ENCODE results near the gene TMEM41B. TPM values are rescaled to one million over a fixed set of nuclear protein-coding genes. Genes with fewer than 3 reads are reported as not detected.

The TMEM41B gene
- total RNA-seq, 6 experiments from 2014 or later, result 14.4 to 30.0 (median 23.2) TPM

DNA sequence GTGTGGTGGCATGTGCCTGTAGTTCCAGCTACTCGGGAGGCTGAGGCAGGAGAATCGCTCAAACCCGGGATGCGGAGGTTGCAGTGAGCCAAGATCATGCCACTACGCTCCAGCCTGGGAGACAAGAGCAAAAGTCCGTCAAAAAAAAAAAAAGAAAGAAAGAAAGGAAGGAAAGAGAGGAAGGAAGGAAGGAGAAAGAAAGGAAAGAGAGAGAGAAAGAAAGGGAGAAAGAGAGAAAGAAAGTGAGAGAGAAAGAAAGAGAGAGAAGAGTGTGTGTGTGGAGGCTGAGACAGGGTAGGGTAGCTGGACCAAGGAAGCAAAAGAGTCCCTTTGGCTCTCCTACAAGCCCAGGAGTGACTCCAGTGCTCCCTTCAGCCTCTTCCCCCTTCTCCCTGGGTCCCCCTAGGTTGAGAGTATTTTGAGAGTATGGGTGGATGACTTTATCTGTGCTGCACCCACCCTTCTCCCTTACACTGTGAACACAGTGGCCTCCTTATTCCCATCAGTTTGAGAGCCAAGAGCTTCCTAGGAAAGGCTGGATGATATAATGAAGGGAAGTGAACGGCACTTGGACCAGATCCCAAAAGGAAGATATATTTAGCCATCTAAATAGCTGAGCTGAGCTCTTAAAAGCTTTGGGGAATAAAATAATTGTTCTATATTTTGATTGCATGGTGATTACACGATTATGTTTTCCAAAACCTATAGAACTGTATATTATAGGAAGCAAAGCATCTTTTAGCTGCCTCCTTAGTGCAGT is 39.7 kb downstream of the TMEM41B start:
- no peak overlapping the region for H3K4me3 ChIP-seq
- no peaks in the 10 kb centered on the region for H3K36me3 ChIP-seq
- no peaks in the 10 kb centered on the region for H3K9me3 ChIP-seq
- intact Hi-C loops (cut with DNase I), result no loop called here
- 66% methylated on average over 6 of the region's 8 CpGs for WGBS (ENCODE audit: insufficient coverage, low coverage, low lambda C conversion rate, missing lambda C conversion rate)
- TF ChIP-seq, protein P1, sequence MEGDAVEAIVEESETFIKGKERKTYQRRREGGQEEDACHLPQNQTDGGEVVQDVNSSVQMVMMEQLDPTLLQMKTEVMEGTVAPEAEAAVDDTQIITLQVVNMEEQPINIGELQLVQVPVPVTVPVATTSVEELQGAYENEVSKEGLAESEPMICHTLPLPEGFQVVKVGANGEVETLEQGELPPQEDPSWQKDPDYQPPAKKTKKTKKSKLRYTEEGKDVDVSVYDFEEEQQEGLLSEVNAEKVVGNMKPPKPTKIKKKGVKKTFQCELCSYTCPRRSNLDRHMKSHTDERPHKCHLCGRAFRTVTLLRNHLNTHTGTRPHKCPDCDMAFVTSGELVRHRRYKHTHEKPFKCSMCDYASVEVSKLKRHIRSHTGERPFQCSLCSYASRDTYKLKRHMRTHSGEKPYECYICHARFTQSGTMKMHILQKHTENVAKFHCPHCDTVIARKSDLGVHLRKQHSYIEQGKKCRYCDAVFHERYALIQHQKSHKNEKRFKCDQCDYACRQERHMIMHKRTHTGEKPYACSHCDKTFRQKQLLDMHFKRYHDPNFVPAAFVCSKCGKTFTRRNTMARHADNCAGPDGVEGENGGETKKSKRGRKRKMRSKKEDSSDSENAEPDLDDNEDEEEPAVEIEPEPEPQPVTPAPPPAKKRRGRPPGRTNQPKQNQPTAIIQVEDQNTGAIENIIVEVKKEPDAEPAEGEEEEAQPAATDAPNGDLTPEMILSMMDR (IDR thresholded peaks at IDR 0.05), result no peak
- no peak for TF ChIP-seq POLR2A (IDR thresholded peaks at IDR 0.05)
- H3K27me3 ChIP-seq, result no peaks in the 10 kb centered on the region
- peak in 2 of 4 donors; percentile 21 to 39 for ATAC-seq
- H3K27ac ChIP-seq, result no peak overlapping the region
- DNase-seq, result no peak
- no peaks in the 10 kb centered on the region for H3K4me1 ChIP-seq

DNA sequence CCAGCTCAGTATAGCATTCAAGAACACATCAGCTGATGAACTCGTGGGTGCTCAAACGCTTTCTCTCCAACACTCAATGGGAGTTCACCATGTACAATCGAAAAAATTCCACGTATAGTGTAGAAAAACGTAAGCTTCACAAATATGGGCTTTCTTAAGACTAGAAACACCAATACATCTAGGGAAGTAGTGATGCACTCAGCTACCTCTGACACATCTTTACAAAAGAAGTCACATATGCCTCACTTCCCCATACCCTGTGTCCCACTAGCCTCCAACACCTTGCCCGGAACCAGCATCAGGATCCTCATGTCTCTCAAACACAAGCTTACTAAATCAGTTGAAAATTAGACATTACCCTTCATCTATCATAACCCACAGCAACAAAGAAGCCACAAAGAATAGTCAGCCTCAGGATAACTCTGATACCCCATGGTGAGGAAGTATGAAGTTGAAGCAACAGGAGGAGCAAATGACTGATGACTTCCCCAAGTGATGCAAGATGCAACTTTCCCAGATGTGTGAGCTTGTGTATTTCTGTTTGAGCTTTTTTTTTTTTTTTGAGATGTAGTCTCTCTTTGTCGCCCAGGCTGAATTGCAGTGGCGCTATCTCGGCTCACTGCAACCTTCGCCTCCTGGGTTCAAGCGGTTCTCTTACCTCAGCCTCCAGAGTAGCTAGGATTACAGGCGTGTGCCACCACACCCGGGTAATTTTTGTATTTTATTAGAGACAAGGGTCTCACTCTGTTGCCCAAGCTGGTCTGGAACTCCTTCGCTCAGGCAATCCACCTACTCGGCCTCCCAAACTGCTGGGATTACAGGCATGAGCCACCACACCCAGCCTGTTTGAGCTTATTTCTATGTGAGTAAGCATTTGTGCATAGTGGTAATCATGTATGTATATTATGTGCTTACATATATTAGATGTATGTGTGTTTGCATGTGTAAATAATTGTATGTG is 40.7 kb downstream of the TMEM41B start:
- H3K4me3 ChIP-seq, result no peak overlapping the region
- H3K4me1 ChIP-seq, result no peaks in the 10 kb centered on the region
- ATAC-seq, result peak; percentile 23 to 68 (median 38)
- no peaks in the 10 kb centered on the region for H3K27me3 ChIP-seq
- 79% methylated on average over 15 of the region's 15 CpGs for WGBS (ENCODE audit: insufficient coverage, low coverage, low lambda C conversion rate, missing lambda C conversion rate)
- no peaks in the 10 kb centered on the region for H3K9me3 ChIP-seq
- TF ChIP-seq, protein P1 (IDR thresholded peaks at IDR 0.05), result no peak
- TF ChIP-seq POLR2A (IDR thresholded peaks at IDR 0.05), result no peak
- intact Hi-C loops (cut with DNase I), result no loop called here
- DNase-seq, result no peak
- no peak overlapping the region for H3K27ac ChIP-seq
- H3K36me3 ChIP-seq, result no peaks in the 10 kb centered on the region

DNA sequence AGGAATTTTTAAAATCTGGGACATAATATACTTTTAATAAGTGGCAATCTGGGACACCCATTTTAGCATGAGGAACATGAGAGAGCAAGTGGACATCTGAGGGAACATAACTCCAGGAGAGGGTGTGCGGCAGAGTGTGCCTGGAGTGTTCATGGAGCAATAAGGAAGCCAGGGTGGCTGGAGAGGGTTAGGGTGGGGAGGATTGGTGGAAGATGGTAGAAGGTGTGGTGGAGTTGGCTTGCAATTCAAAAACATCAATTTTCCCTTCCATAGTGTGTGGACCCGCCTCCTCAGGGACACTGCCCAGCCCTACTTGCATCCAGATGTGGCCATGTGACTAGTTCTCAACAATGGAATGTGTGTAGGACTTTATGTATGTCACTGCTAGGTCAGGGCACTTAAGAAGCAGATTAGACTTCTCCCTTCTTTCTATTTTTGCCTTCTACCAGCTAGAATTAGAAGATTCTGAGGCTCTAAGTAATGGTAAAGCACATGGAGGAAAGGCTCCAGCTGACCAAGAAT is 44.8 kb downstream of the TMEM41B start:
- no peak for TF ChIP-seq POLR2A (IDR thresholded peaks at IDR 0.05)
- TF ChIP-seq, protein P1 (IDR thresholded peaks at IDR 0.05), result no peak
- 71% methylated on average over 1 of the region's 2 CpGs for WGBS (ENCODE audit: insufficient coverage, low coverage, low lambda C conversion rate, missing lambda C conversion rate)
- Histone ChIP-seq H3K27me3 (no peaks in the 10 kb centered on the region), H3K36me3 (no peaks in the 10 kb centered on the region), H3K9me3 (no peaks in the 10 kb centered on the region), H3K4me1 (no peaks in the 10 kb centered on the region), H3K27ac (no peak overlapping the region), H3K4me3 (no peak overlapping the region)
- intact Hi-C loops (cut with DNase I), result no loop called here
- ATAC-seq, result no peak
- DNase-seq, result no peak

DNA sequence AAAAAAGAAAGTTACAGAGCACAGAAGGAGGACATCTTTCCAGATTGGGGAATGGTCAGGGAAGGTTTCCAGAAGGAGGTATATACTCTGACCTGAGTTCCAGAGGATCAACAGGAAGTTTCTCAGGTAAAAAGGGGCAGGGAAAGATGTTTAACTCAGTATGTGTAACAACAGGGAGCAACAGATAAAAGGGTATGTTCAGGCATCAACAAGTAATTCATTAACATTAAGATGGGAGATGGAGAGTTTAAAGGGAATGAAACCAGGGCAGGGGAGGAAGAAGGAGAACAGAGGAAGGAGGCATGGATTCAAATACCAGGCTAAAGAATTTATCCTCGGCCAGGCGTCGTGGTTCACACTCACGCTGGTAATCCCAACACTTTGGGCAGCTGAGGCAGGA is 46.7 kb downstream of the TMEM41B start:
- intact Hi-C loops (cut with DNase I), result no loop called here
- H3K27me3 ChIP-seq, result no peaks in the 10 kb centered on the region
- WGBS (ENCODE audit: insufficient coverage, low coverage, low lambda C conversion rate, missing lambda C conversion rate), result 63% methylated on average over 4 of the region's 4 CpGs
- no peaks in the 10 kb centered on the region for H3K36me3 ChIP-seq
- ATAC-seq, result no peak
- no peak overlapping the region for H3K27ac ChIP-seq
- no peak overlapping the region for H3K4me3 ChIP-seq
- no peak for TF ChIP-seq POLR2A (IDR thresholded peaks at IDR 0.05)
- TF ChIP-seq, protein P1 (IDR thresholded peaks at IDR 0.05), result no peak
- H3K9me3 ChIP-seq, result no peaks in the 10 kb centered on the region
- no peak for DNase-seq
- H3K4me1 ChIP-seq, result no peaks in the 10 kb centered on the region
